Upper lobe of left lung (tissue), 4 donors: ENCODE data around the gene DNHD1.

ENCODE experiments used
- EP300 ChIP-seq, 4 donors: sonication (generic); formaldehyde crosslinking; IDR thresholded peaks; one replicate each; pipeline ENCODE4 v1.5.1; 2017; ENCODE audit warnings: antibody characterized with exemption in 4 of 4, control low read depth in 2 of 4
- POLR2A ChIP-seq, 4 donors: fragments of 450-650 bp; IDR thresholded peaks; one replicate each; pipeline ENCODE4 v1.5.1; 2016 to 2017; ENCODE audit warnings: antibody characterized with exemption in 4 of 4, mild to moderate bottlenecking in 2 of 4
- POLR2AphosphoS5 ChIP-seq, 2 donors: sonication (generic); formaldehyde crosslinking; IDR thresholded peaks; one replicate each; pipeline ENCODE4 v1.5.1; 2017; ENCODE audit warnings: antibody characterized with exemption in 2 of 2
- TF ChIP-seq, protein P1 (sequence below), 6 experiments: fragments of 450-650 bp in 4 of 6; fragments of 200-600 bp in 2 of 6; sonication (generic) in 2 of 6; IDR thresholded peaks; one replicate each; pipeline ENCODE4 v1.5.1; 2016 to 2019; ENCODE audit warnings: antibody characterized with exemption in 6 of 6

- TF ChIP-seq EP300 (IDR thresholded peaks at IDR 0.05) (no peak), POLR2A (IDR thresholded peaks at IDR 0.05) (no peak), POLR2AphosphoS5 (IDR thresholded peaks at IDR 0.05) (no peak)
- TF ChIP-seq, protein P1, sequence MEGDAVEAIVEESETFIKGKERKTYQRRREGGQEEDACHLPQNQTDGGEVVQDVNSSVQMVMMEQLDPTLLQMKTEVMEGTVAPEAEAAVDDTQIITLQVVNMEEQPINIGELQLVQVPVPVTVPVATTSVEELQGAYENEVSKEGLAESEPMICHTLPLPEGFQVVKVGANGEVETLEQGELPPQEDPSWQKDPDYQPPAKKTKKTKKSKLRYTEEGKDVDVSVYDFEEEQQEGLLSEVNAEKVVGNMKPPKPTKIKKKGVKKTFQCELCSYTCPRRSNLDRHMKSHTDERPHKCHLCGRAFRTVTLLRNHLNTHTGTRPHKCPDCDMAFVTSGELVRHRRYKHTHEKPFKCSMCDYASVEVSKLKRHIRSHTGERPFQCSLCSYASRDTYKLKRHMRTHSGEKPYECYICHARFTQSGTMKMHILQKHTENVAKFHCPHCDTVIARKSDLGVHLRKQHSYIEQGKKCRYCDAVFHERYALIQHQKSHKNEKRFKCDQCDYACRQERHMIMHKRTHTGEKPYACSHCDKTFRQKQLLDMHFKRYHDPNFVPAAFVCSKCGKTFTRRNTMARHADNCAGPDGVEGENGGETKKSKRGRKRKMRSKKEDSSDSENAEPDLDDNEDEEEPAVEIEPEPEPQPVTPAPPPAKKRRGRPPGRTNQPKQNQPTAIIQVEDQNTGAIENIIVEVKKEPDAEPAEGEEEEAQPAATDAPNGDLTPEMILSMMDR (IDR thresholded peaks at IDR 0.05): no peak
Measured at GRCh38 chr11:6456361-6457073, 40.6 kb upstream of the DNHD1 start.
